Measurements from ENCODE around the gene MARCKS.

The MARCKS gene

GRCh38 chr6:113828984-113829695 is 28.0 kb upstream of the MARCKS start:
- H3K4me3 ChIP-seq (replicated peaks; ENCODE audit: low read depth, low read length) = no peak overlapping the region
- H3K36me3 ChIP-seq (ENCODE audit: control insufficient read depth, insufficient read depth, low read length) = no peaks in the 10 kb centered on the region
- DNase-seq (ENCODE audit: extremely low read depth, insufficient read length) = no peak
- no peaks in the 10 kb centered on the region for H3K27me3 ChIP-seq (replicated peaks; ENCODE audit: control insufficient read depth, insufficient read depth, low read length)
- no peak for TF ChIP-seq CTCF (IDR thresholded peaks at IDR 0.05; ENCODE audit: insufficient read depth, low read length, poor library complexity, severe bottlenecking)

GRCh38 chr6:113829696-113830045 is 27.5 kb upstream of the MARCKS start:
- Histone ChIP-seq H3K4me3 (replicated peaks; ENCODE audit: low read depth, low read length) (no peak overlapping the region), H3K36me3 (ENCODE audit: control insufficient read depth, insufficient read depth, low read length) (no peaks in the 10 kb centered on the region), H3K27me3 (replicated peaks; ENCODE audit: control insufficient read depth, insufficient read depth, low read length) (no peaks in the 10 kb centered on the region)
- no peak for DNase-seq (ENCODE audit: extremely low read depth, insufficient read length)
- TF ChIP-seq CTCF (IDR thresholded peaks at IDR 0.05; ENCODE audit: insufficient read depth, low read length, poor library complexity, severe bottlenecking) = no peak

GRCh38 chr6:113830140-113830539 is 27.0 kb upstream of the MARCKS start:
- no peaks in the 10 kb centered on the region for H3K36me3 ChIP-seq (ENCODE audit: control insufficient read depth, insufficient read depth, low read length)
- no peak for TF ChIP-seq CTCF (IDR thresholded peaks at IDR 0.05; ENCODE audit: insufficient read depth, low read length, poor library complexity, severe bottlenecking)
- DNase-seq (ENCODE audit: extremely low read depth, insufficient read length) = no peak
- no peaks in the 10 kb centered on the region for H3K27me3 ChIP-seq (replicated peaks; ENCODE audit: control insufficient read depth, insufficient read depth, low read length)
- H3K4me3 ChIP-seq (replicated peaks; ENCODE audit: low read depth, low read length) = no peak overlapping the region

GRCh38 chr6:113833537-113833936 is 23.6 kb upstream of the MARCKS start:
- H3K4me3 ChIP-seq (replicated peaks; ENCODE audit: low read depth, low read length) = no peak overlapping the region
- no peak for DNase-seq (ENCODE audit: extremely low read depth, insufficient read length)
- no peaks in the 10 kb centered on the region for H3K36me3 ChIP-seq (ENCODE audit: control insufficient read depth, insufficient read depth, low read length)
- no peak for TF ChIP-seq CTCF (IDR thresholded peaks at IDR 0.05; ENCODE audit: insufficient read depth, low read length, poor library complexity, severe bottlenecking)
- H3K27me3 ChIP-seq (replicated peaks; ENCODE audit: control insufficient read depth, insufficient read depth, low read length) = no peaks in the 10 kb centered on the region

GRCh38 chr6:113837170-113837569 is 20.0 kb upstream of the MARCKS start:
- no peaks in the 10 kb centered on the region for H3K27me3 ChIP-seq (replicated peaks; ENCODE audit: control insufficient read depth, insufficient read depth, low read length)
- no peaks in the 10 kb centered on the region for H3K36me3 ChIP-seq (ENCODE audit: control insufficient read depth, insufficient read depth, low read length)
- H3K4me3 ChIP-seq (replicated peaks; ENCODE audit: low read depth, low read length) = no peak overlapping the region
- no peak for TF ChIP-seq CTCF (IDR thresholded peaks at IDR 0.05; ENCODE audit: insufficient read depth, low read length, poor library complexity, severe bottlenecking)
- DNase-seq (ENCODE audit: extremely low read depth, insufficient read length) = no peak

- Histone ChIP-seq H3K27me3 (replicated peaks; ENCODE audit: control insufficient read depth, insufficient read depth, low read length) (no peaks in the 10 kb centered on the region), H3K36me3 (ENCODE audit: control insufficient read depth, insufficient read depth, low read length) (no peaks in the 10 kb centered on the region), H3K4me3 (replicated peaks; ENCODE audit: low read depth, low read length) (no peak overlapping the region)
- TF ChIP-seq CTCF (IDR thresholded peaks at IDR 0.05; ENCODE audit: insufficient read depth, low read length, poor library complexity, severe bottlenecking) = no peak
- peak; percentile 10 for DNase-seq (ENCODE audit: extremely low read depth, insufficient read length)
Measured at GRCh38 chr6:113842165-113842564, 15.0 kb upstream of the MARCKS start.

Measured in GM06990 (cell line).